Head of caudate nucleus (tissue), 42 donors: ENCODE measurements around the gene GPR27.

Source experiments
- DNase-seq, 42 donors: peaks; one replicate each; pipeline versions ENCODE4 v3.0.0 to v3.0.0-alpha.2; 2020 to 2021; ENCODE audit warnings: mixed read lengths in 7 of 42
- intact Hi-C: fragments of 100-400 bp; cut with DNase I; formaldehyde crosslinking; loops from one replicate; pipeline ENCODE4 v1.15.0; 2022

Gene GPR27

GRCh38 chr3:71753701-71754609 is at the start of gene GPR27:
GPR27 (plus strand) TSS chr3:71753855; CDS start chr3:71754050, 195 bp downstream.
- intact Hi-C loops: no loop called here
- DNase-seq: peak in 26 of 42 donors; percentile 13 to 57 (median 30)

- DNase-seq: no peak
- intact Hi-C loops: no loop called here
Measured at GRCh38 chr3:71704915-71705314, 48.7 kb upstream of the GPR27 start.

- no peak for DNase-seq
- intact Hi-C loops: no loop called here
Measured at GRCh38 chr3:71705681-71706080, 48.0 kb upstream of the GPR27 start.

GRCh38 chr3:71707595-71707994 is 46.1 kb upstream of the GPR27 start:
- intact Hi-C loops: no loop called here
- DNase-seq: no peak

- DNase-seq: peak in 19 of 42 donors; percentile 22 to 73 (median 57)
- intact Hi-C loops: no loop called here
Measured at GRCh38 chr3:71708476-71709105, 45.1 kb upstream of the GPR27 start.

- intact Hi-C loops: loop anchor here (10.0 kb wide), 1 partner anchor 145 kb away; no protein-coding TSS in a partner anchor
- DNase-seq: no peak
Measured at GRCh38 chr3:71709908-71710511, 43.6 kb upstream of the GPR27 start.

GRCh38 chr3:71710906-71711494 is 42.7 kb upstream of the GPR27 start:
- intact Hi-C loops: loop anchor here (10.0 kb wide), 1 partner anchor 144 kb away; no protein-coding TSS in a partner anchor
- peak in 2 of 42 donors; percentile 19 to 49 for DNase-seq

GRCh38 chr3:71713041-71713440 is 40.6 kb upstream of the GPR27 start:
- DNase-seq: no peak
- intact Hi-C loops: loop anchor here (10.0 kb wide), 1 partner anchor 142 kb away; no protein-coding TSS in a partner anchor

GRCh38 chr3:71714595-71714994 is 39.1 kb upstream of the GPR27 start:
- intact Hi-C loops: loop anchor here (10.0 kb wide), 1 partner anchor 140 kb away; no protein-coding TSS in a partner anchor
- DNase-seq: no peak

GRCh38 chr3:71718072-71718471 is 35.6 kb upstream of the GPR27 start:
- peak in 1 of 42 donors; percentile 17 for DNase-seq
- intact Hi-C loops: loop anchor here (10.0 kb wide), 1 partner anchor 137 kb away; no protein-coding TSS in a partner anchor

GRCh38 chr3:71721002-71721401 is 32.7 kb upstream of the GPR27 start:
- DNase-seq: no peak
- intact Hi-C loops: no loop called here

- intact Hi-C loops: no loop called here
- peak in 1 of 42 donors; percentile 27 for DNase-seq
Measured at GRCh38 chr3:71721651-71722157, 32.0 kb upstream of the GPR27 start.

GRCh38 chr3:71722693-71723092 is 31.0 kb upstream of the GPR27 start:
- intact Hi-C loops: no loop called here
- DNase-seq: peak in 1 of 42 donors; percentile 28

- no peak for DNase-seq
- intact Hi-C loops: no loop called here
Measured at GRCh38 chr3:71723452-71724170, 30.0 kb upstream of the GPR27 start.

GRCh38 chr3:71724171-71724453 is 29.5 kb upstream of the GPR27 start:
- no peak for DNase-seq

GRCh38 chr3:71724584-71725270 is 28.9 kb upstream of the GPR27 start:
- intact Hi-C loops: no loop called here
- peak in 35 of 42 donors; percentile 23 to 69 (median 46) for DNase-seq

More at GRCh38 chr3:71724171-71724453, 29.5 kb upstream of the GPR27 start:
- intact Hi-C loops: no loop called here

GRCh38 chr3:71725271-71725991 is 28.2 kb upstream of the GPR27 start, which contains the start of gene EIF4E3:
EIF4E3 (minus strand) TSS chr3:71725402; CDS start chr3:71725367, 35 bp downstream.
- peak in 32 of 42 donors; percentile 7 to 70 (median 36) for DNase-seq
- intact Hi-C loops: no loop called here
